GM19193 (cell line): ENCODE results near the gene KDM8.

Experiments used
- POLR2A ChIP-seq: IDR thresholded peaks from 4 replicates; pipeline ENCODE4 v1.6.1; 2011; ENCODE audit not compliant: insufficient read depth, insufficient read length; ENCODE audit errors: extremely low read depth

Gene KDM8

GRCh38 chr16:27259710-27260109 lies 56.4 kb downstream of the KDM8 start:
- no peak for TF ChIP-seq POLR2A

- no peak for TF ChIP-seq POLR2A
These were observed 60.8 kb downstream of the KDM8 start for GRCh38 chr16:27264151-27264550.

- no peak for TF ChIP-seq POLR2A
These were observed 62.7 kb downstream of the KDM8 start for GRCh38 chr16:27265982-27266381.

- TF ChIP-seq POLR2A = no peak
These were observed 63.8 kb downstream of the KDM8 start for GRCh38 chr16:27267037-27267677.

GRCh38 chr16:27268376-27269299 lies 65.3 kb downstream of the KDM8 start, which contains the start of gene NSMCE1:
Gene NSMCE1, minus strand, starts transcription at chr16:27268772. Its CDS starts 11,202 bp downstream, at chr16:27257570.
- peak; percentile 95 for TF ChIP-seq POLR2A

GRCh38 chr16:27269300-27270150 lies 66.2 kb downstream of the KDM8 start:
- no peak for TF ChIP-seq POLR2A

- TF ChIP-seq POLR2A = no peak
These were observed 67.0 kb downstream of the KDM8 start for GRCh38 chr16:27270349-27270748.
